Measurements from ENCODE around the gene PAM.

GRCh38 chr5:102781786-102782185 lies 26.7 kb downstream of the PAM start:
- TF ChIP-seq POLR2AphosphoS5 (IDR thresholded peaks at IDR 0.05; ENCODE audit: borderline replicate concordance, low read depth, low read length): no peak
- no peak for TF ChIP-seq EZH2 (IDR thresholded peaks at IDR 0.05)
